GM12872 (cell line): ENCODE measurements around the gene CMAS.

Experiments used
- CTCF ChIP-seq: IDR thresholded peaks from 3 replicates; pipeline ENCODE4 v1.5.1; 2011; ENCODE audit warnings: low read depth, mild to moderate bottlenecking, low read length, moderate library complexity; ENCODE audit not compliant: insufficient read depth

CMAS gene

DNA sequence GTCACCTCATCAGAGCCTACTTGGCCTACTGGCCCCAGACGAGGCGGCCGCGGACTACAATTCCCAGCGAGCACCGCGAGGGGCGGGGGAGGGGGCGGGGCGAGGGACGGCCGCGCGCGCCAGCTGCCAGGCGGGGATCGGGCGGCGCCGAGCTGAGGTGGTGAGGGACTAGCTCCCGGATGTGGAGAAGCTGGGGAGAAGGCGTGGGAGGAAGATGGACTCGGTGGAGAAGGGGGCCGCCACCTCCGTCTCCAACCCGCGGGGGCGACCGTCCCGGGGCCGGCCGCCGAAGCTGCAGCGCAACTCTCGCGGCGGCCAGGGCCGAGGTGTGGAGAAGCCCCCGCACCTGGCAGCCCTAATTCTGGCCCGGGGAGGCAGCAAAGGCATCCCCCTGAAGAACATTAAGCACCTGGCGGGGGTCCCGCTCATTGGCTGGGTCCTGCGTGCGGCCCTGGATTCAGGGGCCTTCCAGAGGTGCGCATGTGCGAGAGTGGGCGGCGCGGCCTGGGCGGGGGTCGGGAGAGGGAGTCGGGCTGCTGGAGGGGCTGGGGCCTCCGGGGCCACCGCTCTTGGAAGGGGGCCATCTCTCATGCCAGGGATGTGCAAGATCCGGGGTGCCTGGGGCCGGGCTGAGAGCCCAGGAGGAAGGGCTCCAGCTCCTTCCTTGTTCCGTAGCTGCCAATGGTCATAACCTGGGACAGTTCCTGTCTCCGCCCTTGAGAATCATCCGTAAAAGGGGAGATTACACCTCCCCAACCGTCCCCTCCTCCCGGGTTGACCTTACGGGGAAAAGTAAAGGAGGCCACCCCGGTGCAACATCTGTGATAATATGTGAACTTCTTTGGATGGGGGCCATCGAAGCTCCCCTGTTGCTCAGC lies at the start of gene CMAS:
TSS of gene CMAS (plus strand) at position 129 of the 878 bp plus-strand sequence. CDS start at position 215, 86 bp downstream.
- no peak for TF ChIP-seq CTCF

DNA sequence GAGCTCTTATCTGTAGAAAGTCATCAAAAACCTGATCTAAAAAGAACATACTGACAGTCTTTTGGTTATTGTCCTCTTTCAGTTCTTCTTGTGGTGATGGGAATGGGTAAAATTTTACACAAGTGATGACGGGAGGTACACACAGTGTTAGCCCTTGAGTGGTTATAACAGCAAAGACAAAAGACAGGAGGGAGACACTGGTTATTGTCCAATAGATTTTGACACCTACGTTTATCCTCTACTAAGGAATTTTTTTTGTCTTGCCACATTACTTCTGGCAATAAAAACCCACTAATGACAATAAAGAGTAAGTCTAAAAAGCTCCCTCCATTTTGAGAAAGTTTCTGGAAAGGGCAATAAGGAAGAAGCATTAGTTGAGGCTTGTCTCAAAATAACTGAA lies 47.7 kb upstream of the CMAS start:
- no peak for TF ChIP-seq CTCF

GRCh38 chr12:21998782-21999181 lies 47.2 kb upstream of the CMAS start:
- TF ChIP-seq CTCF, result no peak

DNA sequence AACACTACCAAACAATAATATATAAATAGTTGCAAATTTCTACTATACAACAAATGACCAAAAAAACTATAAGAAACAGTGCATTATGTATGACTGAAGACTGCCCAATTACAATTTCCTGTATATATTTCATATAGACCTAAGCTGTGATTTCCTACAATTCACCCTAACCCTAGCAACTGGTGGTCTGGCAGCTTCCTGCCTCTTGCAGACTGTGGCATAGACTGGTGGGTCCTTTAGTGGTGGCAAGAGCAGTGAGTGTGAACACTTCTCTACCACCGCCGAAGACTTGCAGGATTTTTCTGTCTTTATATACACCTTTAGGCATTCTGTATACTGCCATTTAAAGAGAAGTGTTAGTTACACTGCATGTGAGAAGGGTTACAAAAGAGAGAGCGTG lies 43.6 kb upstream of the CMAS start:
- no peak for TF ChIP-seq CTCF

GRCh38 chr12:22008196-22008595 lies 37.8 kb upstream of the CMAS start:
- no peak for TF ChIP-seq CTCF

DNA sequence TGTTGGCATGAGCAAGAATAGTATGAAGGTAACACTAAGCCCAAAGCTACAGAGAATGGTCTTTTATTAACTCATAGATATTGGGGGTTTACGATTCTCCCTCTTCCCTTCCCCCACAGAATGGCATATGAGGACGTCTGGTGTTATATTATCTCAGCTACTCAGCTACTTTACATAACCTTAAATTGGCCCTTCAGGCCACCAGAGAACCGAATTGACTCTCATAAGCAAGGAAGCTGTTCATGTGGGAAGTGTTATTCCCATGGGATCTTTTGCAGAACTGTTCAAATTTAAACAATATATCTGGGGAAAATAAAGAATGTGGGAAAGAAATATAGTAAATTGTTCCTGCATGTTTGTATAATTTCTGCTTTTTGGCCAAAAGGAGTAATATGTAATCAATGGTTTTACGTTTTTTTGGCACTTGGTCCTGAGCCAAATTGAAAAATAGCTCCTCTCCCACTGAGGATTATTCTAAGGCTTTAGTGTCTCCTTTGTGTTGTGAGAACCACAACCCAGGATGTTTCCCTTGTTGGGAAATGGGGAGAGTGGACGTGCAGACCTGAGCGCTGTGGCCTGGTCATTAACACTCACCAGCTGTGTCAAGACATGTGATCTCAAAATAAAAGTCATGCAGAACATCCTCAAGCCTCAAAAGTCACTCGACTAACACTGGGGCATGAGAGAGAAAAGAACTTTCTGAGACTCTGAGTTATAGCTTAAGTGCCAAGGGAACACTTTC lies 31.8 kb upstream of the CMAS start:
- TF ChIP-seq CTCF, result no peak

DNA sequence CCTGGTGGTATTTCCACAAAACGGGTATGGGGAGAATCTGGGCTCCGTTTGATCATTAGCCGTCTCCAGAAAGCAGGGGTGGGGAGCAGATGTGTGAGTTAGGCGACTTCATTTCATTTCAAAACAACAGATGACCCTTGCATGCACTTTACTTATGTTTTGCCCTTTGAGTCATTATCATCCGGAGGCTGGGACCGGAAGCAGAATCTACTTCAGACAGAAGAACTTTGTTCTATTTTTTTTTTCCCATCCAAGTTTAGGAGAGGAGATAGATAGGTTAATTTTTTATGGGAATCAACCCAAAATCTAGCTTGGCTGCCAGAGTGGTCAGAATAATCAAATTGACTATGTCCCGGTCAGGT lies 31.3 kb upstream of the CMAS start:
- no peak for TF ChIP-seq CTCF
